Endodermal cell (in vitro differentiated cells): Measurements from ENCODE around the gene RPAP3. TPM values are rescaled to one million over a fixed set of nuclear protein-coding genes. Genes with fewer than 3 reads are reported as not detected.
A peak's percentile ranks its signal among the peaks of the same experiment; 100 is the strongest.

Source experiments
- DNase-seq: peaks from one replicate; pipeline ENCODE4 v3.0.0-alpha.2; 2017
- H3K27ac ChIP-seq: 2 replicates; pipeline ENCODE4 v1.5.1; 2013; ENCODE audit warnings: mild to moderate bottlenecking, low read depth, low read length, moderate library complexity
- H3K27me3 ChIP-seq: 2 replicates; pipeline ENCODE4 v1.6.1; 2013; ENCODE audit warnings: mild to moderate bottlenecking, low read length, moderate library complexity; ENCODE audit not compliant: insufficient read depth, control insufficient read depth, poor library complexity, severe bottlenecking
- H3K36me3 ChIP-seq: 2 replicates; pipeline ENCODE4 v1.7.0; 2013; ENCODE audit warnings: mild to moderate bottlenecking, low read length, moderate library complexity; ENCODE audit not compliant: control insufficient read depth, insufficient read depth
- H3K4me1 ChIP-seq: one replicate; pipeline ENCODE4 v1.7.0; 2013; ENCODE audit warnings: low read length; ENCODE audit not compliant: control insufficient read depth, insufficient read depth
- H3K4me3 ChIP-seq: 2 replicates; pipeline ENCODE4 v1.5.1; 2013; ENCODE audit warnings: mild to moderate bottlenecking, low read length, moderate library complexity
- H3K9ac ChIP-seq: 2 replicates; pipeline ENCODE4 v1.6.1; 2013; ENCODE audit warnings: mild to moderate bottlenecking, low read length, moderate library complexity; ENCODE audit not compliant: poor library complexity, severe bottlenecking; ENCODE audit errors: extremely low read depth
- H3K9me3 ChIP-seq: 2 replicates; pipeline ENCODE4 v1.6.1; 2013; ENCODE audit warnings: mild to moderate bottlenecking, low read length, moderate library complexity; ENCODE audit not compliant: control insufficient read depth
- H3K27ac Mint-ChIP-seq: 2 replicates; pipeline ENCODE4 v1.8.0; 2020; ENCODE audit warnings: mixed read lengths
- H3K27me3 Mint-ChIP-seq: 2 replicates; pipeline ENCODE4 v1.8.0; 2021; ENCODE audit warnings: mild to moderate bottlenecking, mixed read lengths; ENCODE audit not compliant: insufficient read depth
- H3K36me3 Mint-ChIP-seq: 2 replicates; pipeline ENCODE4 v1.8.0; 2020; ENCODE audit warnings: low read depth, mixed read lengths
- H3K4me1 Mint-ChIP-seq: 2 replicates; pipeline ENCODE4 v1.8.0; 2020; ENCODE audit warnings: mixed read lengths
- H3K4me3 Mint-ChIP-seq: 2 replicates; pipeline ENCODE4 v1.8.0; 2020; ENCODE audit warnings: mild to moderate bottlenecking, moderate library complexity, mixed read lengths
- H3K9me3 Mint-ChIP-seq: 2 replicates; pipeline ENCODE4 v1.8.0; 2020; ENCODE audit warnings: mild to moderate bottlenecking, mixed read lengths
- CTCF ChIP-seq: fragments of 200-600 bp; sonication (generic); conservative IDR thresholded peaks from 2 replicates; pipeline ENCODE4 v1.5.0; 2021; ENCODE audit warnings: antibody characterized with exemption, mild to moderate bottlenecking
- WGBS, 2 experiments: methylation state at CpG; one replicate each; pipeline versions ENCODE4 v1.1.5 to v1.1.7; 2013; ENCODE audit warnings: missing lambda C conversion rate in 2 of 2, mixed read lengths in 1 of 2; ENCODE audit not compliant: insufficient coverage in 1 of 2, insufficient read length in 1 of 2; 5-methylcytosine and 5-hydroxymethylcytosine counted together
- total RNA-seq, 2 donors: library from RNA; stranded (reverse); fragmentation: NEBNext Ultra II Directional in 1 of 2; extraction: Animal tissue kit (Norgen Biotek cat#: 25700) in 1 of 2; gene quantifications; 2 replicates in 1 of 2; 3 replicates in 1 of 2; pipeline ENCODE4 v1.2.1, GENCODE V29; 2021

RPAP3 gene
- total RNA-seq, 2 donors from 2014 or later = 52.0 to 56.9 TPM

- no peak overlapping the region for H3K27ac Mint-ChIP-seq
- peaks cover 6% of the 10 kb centered on the region for H3K4me1 ChIP-seq
- H3K27me3 Mint-ChIP-seq = peaks cover 17% of the 10 kb centered on the region
- no peaks in the 10 kb centered on the region for H3K27me3 ChIP-seq
- no peak for DNase-seq
- peaks cover 8% of the 10 kb centered on the region for H3K4me1 Mint-ChIP-seq
- no peak overlapping the region for H3K4me3 ChIP-seq
- H3K36me3 ChIP-seq = no peaks in the 10 kb centered on the region
- no peaks in the 10 kb centered on the region for H3K9me3 ChIP-seq
- H3K9me3 Mint-ChIP-seq = no peaks in the 10 kb centered on the region
- H3K27ac ChIP-seq = no peak overlapping the region
- no peak for TF ChIP-seq CTCF
- no peak overlapping the region for H3K4me3 Mint-ChIP-seq
- H3K36me3 Mint-ChIP-seq = no peaks in the 10 kb centered on the region
- WGBS, 2 experiments = 92% methylated on average over 4 to 9 of the region's 9 CpGs
- no peak overlapping the region for H3K9ac ChIP-seq
These were observed 15.7 kb upstream of the RPAP3 start for GRCh38 chr12:47721431-47721973.

- Histone ChIP-seq H3K27ac (no peak overlapping the region), H3K27me3 (no peaks in the 10 kb centered on the region), H3K9me3 (no peaks in the 10 kb centered on the region), H3K4me1 (peaks cover 6% of the 10 kb centered on the region), H3K9ac (no peak overlapping the region), H3K36me3 (no peaks in the 10 kb centered on the region), H3K4me3 (no peak overlapping the region)
- Mint-ChIP-seq H3K4me3 (no peak overlapping the region), H3K4me1 (peaks cover 10% of the 10 kb centered on the region), H3K27ac (no peak overlapping the region), H3K27me3 (peaks cover 20% of the 10 kb centered on the region), H3K36me3 (no peaks in the 10 kb centered on the region), H3K9me3 (no peaks in the 10 kb centered on the region)
- 100% methylated on average over 1 of the region's 1 CpG; no CpG with 5 or more reads in 1 of the 2 experiments for WGBS, 2 experiments
- no peak for TF ChIP-seq CTCF
- DNase-seq = peak; percentile 37
These were observed 12.7 kb upstream of the RPAP3 start for GRCh38 chr12:47718531-47718930.

GRCh38 chr12:47717443-47718193 is 11.8 kb upstream of the RPAP3 start:
- peak; percentile 97 for DNase-seq
- Histone ChIP-seq H3K27me3 (no peaks in the 10 kb centered on the region), H3K27ac (no peak overlapping the region), H3K9me3 (no peaks in the 10 kb centered on the region), H3K9ac (peak overlapping the region; percentile 18), H3K4me1 (peaks cover 6% of the 10 kb centered on the region), H3K4me3 (no peak overlapping the region), H3K36me3 (no peaks in the 10 kb centered on the region)
- WGBS, 2 experiments = 21 to 39% methylated on average over 9 to 13 of the region's 13 CpGs
- Mint-ChIP-seq H3K27ac (peak overlapping the region; percentile 95), H3K36me3 (no peaks in the 10 kb centered on the region), H3K9me3 (no peaks in the 10 kb centered on the region), H3K27me3 (peaks cover 18% of the 10 kb centered on the region), H3K4me1 (peaks cover 11% of the 10 kb centered on the region), H3K4me3 (no peak overlapping the region)
- TF ChIP-seq CTCF = peak; percentile 96
